HepG2 (cell line): ENCODE data around the gene TNFRSF18. TPM values are rescaled to one million over a fixed set of nuclear protein-coding genes. Genes with fewer than 3 reads are reported as not detected.

Source experiments
- CBFB ChIP-seq: sonication (generic); formaldehyde crosslinking; IDR thresholded peaks from 2 replicates; pipeline ENCODE4 v1.4.0; 2020; ENCODE audit warnings: missing genetic modification reagents
- CBX5 ChIP-seq: sonication (generic); formaldehyde crosslinking; IDR thresholded peaks from 2 replicates; pipeline ENCODE4 v1.4.0; 2020; ENCODE audit warnings: missing genetic modification reagents, borderline replicate concordance
- CHCHD3 ChIP-seq: sonication (generic); formaldehyde crosslinking; IDR thresholded peaks from 2 replicates; pipeline ENCODE4 v1.8.0; 2022; ENCODE audit warnings: mild to moderate bottlenecking, missing genetic modification reagents, moderate library complexity
- CSRNP2 ChIP-seq: sonication (generic); formaldehyde crosslinking; conservative IDR thresholded peaks from 2 replicates; pipeline ENCODE4 v1.8.0; 2022; ENCODE audit warnings: low read depth, missing genetic modification reagents
- GPN1 ChIP-seq: sonication (generic); formaldehyde crosslinking; IDR thresholded peaks from 2 replicates; pipeline ENCODE4 v1.5.1; 2020; ENCODE audit warnings: missing genetic modification reagents, borderline replicate concordance
- HNRNPH1 ChIP-seq: fragments of 200-400 bp; formaldehyde crosslinking; optimal IDR thresholded peaks from 2 replicates; pipeline ENCODE3; 2017; ENCODE audit warnings: mild to moderate bottlenecking, low read depth, low read length
- HOXD1 ChIP-seq: sonication (generic); formaldehyde crosslinking; IDR thresholded peaks from 2 replicates; pipeline ENCODE4 v1.5.0; 2020; ENCODE audit warnings: missing genetic modification reagents
- IRX3 ChIP-seq: sonication (generic); formaldehyde crosslinking; IDR thresholded peaks from 2 replicates; pipeline ENCODE4 v1.8.1; 2023; ENCODE audit warnings: mild to moderate bottlenecking, low read depth, missing genetic modification reagents, borderline replicate concordance
- NFATC3 ChIP-seq: sonication (generic); formaldehyde crosslinking; IDR thresholded peaks from 2 replicates; pipeline ENCODE4 v1.5.1; 2020; ENCODE audit warnings: mild to moderate bottlenecking, missing genetic modification reagents
- NR2F1 ChIP-seq, 2 experiments: fragments of 450-650 bp in 1 of 2; formaldehyde crosslinking in 1 of 2; IDR thresholded peaks; 2 replicates each; pipeline versions ENCODE4 v1.5.0 to v1.6.1; 2016 to 2020; ENCODE audit warnings: mild to moderate bottlenecking in 1 of 2, missing compliant biosample characterization in 1 of 2, missing genetic modification reagents in 1 of 2, moderate library complexity in 1 of 2
- NR2F6 ChIP-seq, 2 experiments: IDR thresholded peaks; 2 replicates each; pipeline ENCODE4 v1.6.1; 2016; ENCODE audit warnings: antibody characterized with exemption in 1 of 2, mild to moderate bottlenecking in 1 of 2
- SP1 ChIP-seq, 2 experiments: fragments of 450-650 bp in 1 of 2; sonication (generic) in 1 of 2; formaldehyde crosslinking in 1 of 2; IDR thresholded peaks; 2 replicates each; pipeline versions ENCODE4 v1.4.0 to v1.6.1; 2016 to 2020; ENCODE audit warnings: missing genetic modification reagents in 1 of 2
- STAT6 ChIP-seq: sonication (generic); formaldehyde crosslinking; IDR thresholded peaks from 2 replicates; pipeline ENCODE4 v1.4.0; 2020; ENCODE audit warnings: missing genetic modification reagents, mild to moderate bottlenecking, borderline replicate concordance
- TEAD3 ChIP-seq: optimal IDR thresholded peaks from 2 replicates; pipeline ENCODE3; 2016; ENCODE audit warnings: borderline replicate concordance
- U2AF2 ChIP-seq: fragments of 200-400 bp; formaldehyde crosslinking; IDR thresholded peaks from 2 replicates; pipeline ENCODE4 v1.6.1; 2017; ENCODE audit warnings: low read depth, mild to moderate bottlenecking, low read length
- ZBTB38 ChIP-seq: sonication (generic); formaldehyde crosslinking; IDR thresholded peaks from 2 replicates; pipeline ENCODE4 v1.5.1; 2020; ENCODE audit warnings: mild to moderate bottlenecking, missing genetic modification reagents
- ZBTB49 ChIP-seq: sonication (generic); formaldehyde crosslinking; IDR thresholded peaks from 2 replicates; pipeline ENCODE4 v1.4.0; 2020; ENCODE audit warnings: missing genetic modification reagents, borderline replicate concordance
- ZIK1 ChIP-seq: sonication (generic); formaldehyde crosslinking; IDR thresholded peaks from 2 replicates; pipeline ENCODE4 v1.5.0; 2020; ENCODE audit warnings: mild to moderate bottlenecking, low read depth, missing genetic modification reagents, borderline replicate concordance
- ZNF143 ChIP-seq: sonication (generic); formaldehyde crosslinking; IDR thresholded peaks from 2 replicates; pipeline ENCODE4 v1.4.0; 2020; ENCODE audit warnings: missing genetic modification reagents
- ZNF235 ChIP-seq: sonication (generic); formaldehyde crosslinking; IDR thresholded peaks from 2 replicates; pipeline ENCODE4 v1.8.1; 2023; ENCODE audit warnings: mild to moderate bottlenecking, missing genetic modification reagents, borderline replicate concordance
- ZNF24 ChIP-seq: fragments of 450-650 bp; IDR thresholded peaks from 2 replicates; pipeline ENCODE4 v1.6.1; 2017; ENCODE audit warnings: antibody characterized with exemption, mild to moderate bottlenecking
- ZNF256 ChIP-seq: sonication (generic); formaldehyde crosslinking; conservative IDR thresholded peaks from 2 replicates; pipeline ENCODE4 v1.4.0; 2020; ENCODE audit warnings: missing genetic modification reagents
- ZSCAN29 ChIP-seq: sonication (generic); formaldehyde crosslinking; conservative IDR thresholded peaks from 2 replicates; pipeline ENCODE4 v1.4.0; 2020; ENCODE audit warnings: mild to moderate bottlenecking, missing genetic modification reagents
- polyA plus RNA-seq, 8 experiments: library from polyadenylated mRNA; depleted of rRNA in 3 of 8; stranded (reverse) in 7 of 8; unstranded in 1 of 8; fragments of >200 nt; fragmentation: Illumina TruSeq in 4 of 8; extraction: Trizol in 4 of 8; gene quantifications; 2 replicates each; pipeline versions ENCODE4 v1.2.1 to v1.2.3, GENCODE V29; 2011 to 2016; ENCODE audit warnings: low read depth in 4 of 8, missing spikeins in 1 of 8, mixed read lengths in 1 of 8; ENCODE audit not compliant: insufficient read depth in 1 of 8
- total RNA-seq, 5 experiments: library from RNA; depleted of rRNA; stranded (reverse); fragments of >200 nt; fragmentation: Illumina TruSeq; extraction: Trizol; gene quantifications; 2 replicates each; pipeline ENCODE4 v1.2.3, GENCODE V29; 2016; ENCODE audit warnings: low read depth in 1 of 5

The TNFRSF18 gene
- total and polyA plus RNA-seq, 2 of the 13 experiments (the other 11 are each of a cell fraction or from before 2014, with no cell fraction given), result not detected

- TF ChIP-seq NR2F6 (IDR thresholded peaks at IDR 0.05) (no peak), NR2F6 (CRISPR knock-in tag; IDR thresholded peaks at IDR 0.05) (peak; percentile 41; the same call in 1 of the 2 replicates), HNRNPH1 (no peak), ZBTB49 (CRISPR knock-in tag) (no peak), CBX5 (CRISPR knock-in tag) (no peak), GPN1 (CRISPR knock-in tag) (no peak), IRX3 (CRISPR knock-in tag) (no peak), TEAD3 (CRISPR knock-in tag) (no peak), ZSCAN29 (CRISPR knock-in tag) (0 out of 2 replicates have a peak, but pooled peaks have one; percentile 21), ZNF143 (no peak), ZNF235 (CRISPR knock-in tag) (no peak), HOXD1 (CRISPR knock-in tag) (no peak), ZIK1 (CRISPR knock-in tag) (0 out of 2 replicates have a peak, but pooled peaks have one; percentile 0), ZBTB38 (CRISPR knock-in tag) (no peak), CHCHD3 (CRISPR knock-in tag) (no peak), STAT6 (CRISPR knock-in tag) (no peak; the same call in 1 of the 2 replicates), SP1 (IDR thresholded peaks at IDR 0.05) (no peak), SP1 (CRISPR knock-in tag; IDR thresholded peaks at IDR 0.05) (no peak), U2AF2 (no peak), NFATC3 (no peak), CBFB (no peak), CSRNP2 (CRISPR knock-in tag) (no peak), NR2F1 (CRISPR knock-in tag; IDR thresholded peaks at IDR 0.05) (no peak), ZNF24 (no peak), ZNF256 (CRISPR knock-in tag) (no peak)
Observed at GRCh38 chr1:1236945-1237873, 30.8 kb upstream of the TNFRSF18 start (continued).
